SU-DHL-6 (cell line): Measurements from ENCODE around the gene CCR2.
"Not testable (repeated sequence)": the region's sequence is repeated elsewhere in the genome, so short reads cannot be mapped to it uniquely, and the experiment has no call there.

Experiments
- H2AFZ ChIP-seq: fragments of 200-600 bp; sonication (generic); 2 replicates; pipeline ENCODE4 v1.6.1; 2014; ENCODE audit warnings: low read depth, mild to moderate bottlenecking, moderate library complexity, mixed read lengths, antibody characterized with exemption, low read length; ENCODE audit not compliant: severe bottlenecking
- H3F3A ChIP-seq: fragments of 200-600 bp; shearing (Covaris generic); 2 replicates; pipeline ENCODE4 v1.6.0; 2016; ENCODE audit warnings: antibody characterized with exemption, mild to moderate bottlenecking; ENCODE audit not compliant: insufficient read depth
- H3K27ac ChIP-seq: fragments of 200-600 bp; sonication (generic); 2 replicates; pipeline ENCODE4 v1.5.1; 2016; ENCODE audit warnings: low read depth, mild to moderate bottlenecking, low read length, moderate library complexity, mixed read lengths
- H3K27me3 ChIP-seq: fragments of 200-600 bp; sonication (generic), shearing (Covaris generic); 2 replicates; pipeline ENCODE4 v1.6.0; 2014; ENCODE audit warnings: mild to moderate bottlenecking, low read length
- H3K36me3 ChIP-seq: fragments of 200-600 bp; sonication (generic); 2 replicates; pipeline ENCODE4 v1.6.1; 2014; ENCODE audit warnings: mild to moderate bottlenecking, low read length, mixed read lengths
- H3K4me2 ChIP-seq: fragments of 300-600, 200-600 bp; shearing (Covaris generic), sonication (generic); 2 replicates; pipeline ENCODE4 v1.6.0; 2014; ENCODE audit warnings: low read length, low read depth, mild to moderate bottlenecking; ENCODE audit not compliant: poor library complexity, severe bottlenecking
- H3K4me3 ChIP-seq: fragments of 200-600 bp; sonication (generic); 2 replicates; pipeline ENCODE4 v1.5.1; 2014; ENCODE audit warnings: antibody characterized with exemption, low read length, mild to moderate bottlenecking, mixed read lengths; ENCODE audit not compliant: insufficient read depth, poor library complexity, severe bottlenecking
- H3K79me2 ChIP-seq: fragments of 200-600 bp; sonication (generic); 2 replicates; pipeline ENCODE4 v1.6.1; 2014; ENCODE audit warnings: mild to moderate bottlenecking, low read length, moderate library complexity; ENCODE audit not compliant: insufficient read depth
- H3K9ac ChIP-seq: fragments of 200-600 bp; sonication (generic); 2 replicates; pipeline ENCODE4 v1.7.0; 2014; ENCODE audit warnings: mild to moderate bottlenecking, low read length
- H3K9me2 ChIP-seq: fragments of 200-600 bp; sonication (generic); replicated peaks from 2 replicates; pipeline ENCODE4 v1.6.1; 2014; ENCODE audit warnings: low read length; ENCODE audit not compliant: insufficient read depth
- H3K9me3 ChIP-seq: fragments of 200-600 bp; sonication (generic); 2 replicates; pipeline ENCODE4 v1.6.1; 2014; ENCODE audit warnings: low read length, mixed read lengths; ENCODE audit not compliant: insufficient read depth
- H4K20me1 ChIP-seq: fragments of 200-600 bp; sonication (generic); 2 replicates; pipeline ENCODE4 v1.6.1; 2014; ENCODE audit warnings: low read depth, mild to moderate bottlenecking, antibody characterized with exemption, low read length, moderate library complexity, mixed read lengths
- EZH2phosphoT487 ChIP-seq: fragments of 200-600 bp; sonication (generic), shearing (Covaris generic); conservative IDR thresholded peaks from 2 replicates; pipeline ENCODE4 v1.6.1; 2018; ENCODE audit warnings: mild to moderate bottlenecking, antibody characterized with exemption, low read length, moderate library complexity, mixed read lengths
- TF ChIP-seq, protein P1 (sequence below): fragments of 200-600 bp; sonication (generic); IDR thresholded peaks from one replicate; pipeline ENCODE4 v1.5.1; 2017; ENCODE audit warnings: antibody characterized with exemption, mild to moderate bottlenecking, low read length, moderate library complexity; ENCODE audit not compliant: insufficient read depth, poor library complexity, severe bottlenecking

Gene CCR2

DNA sequence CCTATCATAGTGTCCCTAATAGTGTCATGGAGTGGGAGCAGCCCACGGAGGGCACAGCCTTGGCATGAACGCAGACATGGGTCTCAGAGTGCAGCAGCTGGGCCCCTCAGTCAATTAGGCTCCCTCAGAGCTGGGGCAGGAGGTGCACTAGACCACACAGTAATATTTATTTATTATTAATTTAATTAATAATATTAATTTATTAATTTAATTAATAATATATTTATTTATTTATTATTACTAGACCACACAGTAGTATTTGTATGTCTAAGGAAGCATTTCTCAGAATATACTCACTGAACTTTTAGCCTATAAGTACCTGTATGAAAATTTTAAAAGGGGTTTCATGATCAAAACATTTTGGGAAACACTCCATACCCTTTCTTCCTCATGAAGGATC lies 47.7 kb downstream of the CCR2 start:
- Histone ChIP-seq H3F3A (no peaks in the 10 kb centered on the region), H3K36me3 (no peaks in the 10 kb centered on the region), H3K9me2 (no peaks in the 10 kb centered on the region), H3K79me2 (no peaks in the 10 kb centered on the region), H2AFZ (no peak overlapping the region), H3K9me3 (no peaks in the 10 kb centered on the region), H3K27ac (no peak overlapping the region), H3K4me2 (no peak overlapping the region), H3K9ac (no peak overlapping the region), H3K4me3 (no peak overlapping the region), H4K20me1 (no peaks in the 10 kb centered on the region), H3K27me3 (no peaks in the 10 kb centered on the region)
- no peak for TF ChIP-seq EZH2phosphoT487
- TF ChIP-seq, protein P1, sequence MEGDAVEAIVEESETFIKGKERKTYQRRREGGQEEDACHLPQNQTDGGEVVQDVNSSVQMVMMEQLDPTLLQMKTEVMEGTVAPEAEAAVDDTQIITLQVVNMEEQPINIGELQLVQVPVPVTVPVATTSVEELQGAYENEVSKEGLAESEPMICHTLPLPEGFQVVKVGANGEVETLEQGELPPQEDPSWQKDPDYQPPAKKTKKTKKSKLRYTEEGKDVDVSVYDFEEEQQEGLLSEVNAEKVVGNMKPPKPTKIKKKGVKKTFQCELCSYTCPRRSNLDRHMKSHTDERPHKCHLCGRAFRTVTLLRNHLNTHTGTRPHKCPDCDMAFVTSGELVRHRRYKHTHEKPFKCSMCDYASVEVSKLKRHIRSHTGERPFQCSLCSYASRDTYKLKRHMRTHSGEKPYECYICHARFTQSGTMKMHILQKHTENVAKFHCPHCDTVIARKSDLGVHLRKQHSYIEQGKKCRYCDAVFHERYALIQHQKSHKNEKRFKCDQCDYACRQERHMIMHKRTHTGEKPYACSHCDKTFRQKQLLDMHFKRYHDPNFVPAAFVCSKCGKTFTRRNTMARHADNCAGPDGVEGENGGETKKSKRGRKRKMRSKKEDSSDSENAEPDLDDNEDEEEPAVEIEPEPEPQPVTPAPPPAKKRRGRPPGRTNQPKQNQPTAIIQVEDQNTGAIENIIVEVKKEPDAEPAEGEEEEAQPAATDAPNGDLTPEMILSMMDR, result no peak

DNA sequence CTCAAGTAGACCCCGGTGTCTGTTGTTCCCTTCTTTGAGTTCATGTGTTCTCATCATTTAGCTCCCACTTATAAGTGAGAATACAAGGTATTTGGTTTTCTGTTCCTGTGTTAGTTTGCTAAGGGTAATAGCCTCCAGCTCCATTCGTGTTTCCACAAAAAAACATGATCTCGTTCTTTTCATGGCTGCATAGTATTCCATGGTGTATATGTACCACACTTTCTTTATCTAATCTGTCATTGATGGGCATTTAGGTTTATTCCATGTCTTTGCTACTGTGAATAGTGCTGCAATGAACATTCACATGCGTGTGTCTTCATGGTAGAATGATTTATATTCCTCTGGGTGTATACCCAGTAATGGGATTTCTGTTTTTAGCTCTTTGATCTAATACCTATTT lies 49.0 kb downstream of the CCR2 start:
- not testable (repeated sequence) for H3K9me3 ChIP-seq, H2AFZ ChIP-seq, H3K4me3 ChIP-seq, H3K27me3 ChIP-seq, H3K9me2 ChIP-seq, H4K20me1 ChIP-seq, H3F3A ChIP-seq, H3K79me2 ChIP-seq, H3K9ac ChIP-seq, H3K27ac ChIP-seq, H3K36me3 ChIP-seq, H3K4me2 ChIP-seq

DNA sequence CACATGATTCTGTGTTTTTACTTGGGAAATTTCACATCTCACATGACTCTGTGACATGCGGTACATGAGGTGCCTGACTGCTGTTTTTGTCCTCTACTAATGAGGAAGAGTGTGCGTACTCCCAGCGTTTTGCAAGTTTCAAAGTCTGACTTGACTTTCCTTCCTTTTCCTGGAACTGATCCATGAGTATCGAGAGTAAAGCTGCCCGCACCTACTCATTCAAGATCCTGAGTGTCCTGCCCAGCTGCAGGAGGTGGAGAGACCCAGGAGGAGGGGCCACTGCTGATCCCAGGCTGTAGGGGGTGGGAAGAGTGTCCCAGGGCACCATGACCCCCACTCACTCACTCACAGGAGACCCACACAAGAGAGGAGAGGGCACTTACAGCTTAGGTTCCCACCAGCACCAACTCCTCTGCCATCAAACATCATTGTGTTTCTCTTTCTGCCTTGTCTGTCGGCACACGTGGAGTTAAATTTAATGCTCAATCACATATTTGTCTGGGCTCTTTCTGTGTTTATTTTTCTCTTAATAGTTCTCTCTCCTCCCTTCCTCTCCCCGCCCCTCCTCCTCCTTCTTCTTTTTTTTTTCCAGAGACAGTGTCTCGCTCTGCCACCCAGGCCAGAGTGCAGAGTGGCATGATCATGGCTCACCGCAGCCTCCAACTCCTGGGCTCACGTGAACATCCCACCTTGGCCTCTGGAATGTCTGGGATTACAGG lies 51.5 kb downstream of the CCR2 start:
- H3K4me2 ChIP-seq, result no peak overlapping the region
- H3K9ac ChIP-seq, result no peak overlapping the region
- H3F3A ChIP-seq, result no peaks in the 10 kb centered on the region
- no peak overlapping the region for H3K27ac ChIP-seq
- no peaks in the 10 kb centered on the region for H3K9me2 ChIP-seq
- H3K9me3 ChIP-seq, result no peaks in the 10 kb centered on the region
- no peak for TF ChIP-seq EZH2phosphoT487
- TF ChIP-seq, protein P1, result no peak
- H3K4me3 ChIP-seq, result no peak overlapping the region
- no peaks in the 10 kb centered on the region for H3K36me3 ChIP-seq
- no peaks in the 10 kb centered on the region for H3K27me3 ChIP-seq
- no peaks in the 10 kb centered on the region for H3K79me2 ChIP-seq
- no peak overlapping the region for H2AFZ ChIP-seq
- no peaks in the 10 kb centered on the region for H4K20me1 ChIP-seq

DNA sequence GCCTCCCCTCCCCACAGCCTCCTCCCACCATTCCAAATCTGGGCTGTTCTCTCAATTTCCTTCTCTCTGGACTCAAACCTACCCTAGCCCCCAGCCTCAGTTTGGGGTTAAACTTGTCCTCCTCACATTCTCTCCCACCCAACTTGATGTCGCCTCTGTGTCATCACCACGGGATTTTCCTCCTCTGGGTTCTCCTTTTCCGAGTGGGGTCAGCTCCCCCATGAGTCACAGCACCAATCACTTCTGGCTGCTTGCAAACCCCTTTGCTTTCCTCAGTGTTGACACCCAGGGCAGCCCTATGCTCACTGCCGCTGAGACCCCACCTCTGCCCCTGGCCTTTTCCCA lies 52.5 kb downstream of the CCR2 start:
- H3K27ac ChIP-seq, result no peak overlapping the region
- TF ChIP-seq EZH2phosphoT487, result no peak
- TF ChIP-seq, protein P1, result no peak
- no peak overlapping the region for H3K4me2 ChIP-seq
- H3K4me3 ChIP-seq, result no peak overlapping the region
- H3K79me2 ChIP-seq, result no peaks in the 10 kb centered on the region
- H4K20me1 ChIP-seq, result no peaks in the 10 kb centered on the region
- H3K9me2 ChIP-seq, result no peaks in the 10 kb centered on the region
- H3F3A ChIP-seq, result no peaks in the 10 kb centered on the region
- no peaks in the 10 kb centered on the region for H3K27me3 ChIP-seq
- H3K36me3 ChIP-seq, result no peaks in the 10 kb centered on the region
- H3K9me3 ChIP-seq, result no peaks in the 10 kb centered on the region
- H3K9ac ChIP-seq, result no peak overlapping the region
- H2AFZ ChIP-seq, result no peak overlapping the region
